HEK293T (cell line): ENCODE results near the gene CCDC180.

Experiments used
- BHLHE40 ChIP-seq: fragments of 450-650 bp; IDR thresholded peaks from 2 replicates; pipeline ENCODE4 v1.6.1; 2016; ENCODE audit warnings: mild to moderate bottlenecking, moderate library complexity, borderline replicate concordance
- FOXA1 ChIP-seq: fragments of 450-650 bp; IDR thresholded peaks from 2 replicates; pipeline ENCODE4 v1.6.1; 2016; ENCODE audit warnings: mild to moderate bottlenecking
- FOXK2 ChIP-seq: fragments of 450-650 bp; IDR thresholded peaks from 2 replicates; pipeline ENCODE4 v1.6.1; 2016; ENCODE audit warnings: mild to moderate bottlenecking
- FOXM1 ChIP-seq: fragments of 450-650 bp; IDR thresholded peaks from 2 replicates; pipeline ENCODE4 v1.6.1; 2017; ENCODE audit warnings: mild to moderate bottlenecking, borderline replicate concordance
- HDGF ChIP-seq: fragments of 450-650 bp; IDR thresholded peaks from 2 replicates; pipeline ENCODE4 v1.6.1; 2017; ENCODE audit warnings: antibody characterized with exemption, borderline replicate concordance
- SUZ12 ChIP-seq: fragments of 450-650 bp; IDR thresholded peaks from 2 replicates; pipeline ENCODE4 v1.6.1; 2016; ENCODE audit warnings: mild to moderate bottlenecking
- ZNF384 ChIP-seq: fragments of 450-650 bp; IDR thresholded peaks from 2 replicates; pipeline ENCODE4 v1.6.1; 2016
- TF ChIP-seq, protein P1 (sequence below): fragments of 450-650 bp; IDR thresholded peaks from 2 replicates; pipeline ENCODE4 v1.6.1; 2016

DNA sequence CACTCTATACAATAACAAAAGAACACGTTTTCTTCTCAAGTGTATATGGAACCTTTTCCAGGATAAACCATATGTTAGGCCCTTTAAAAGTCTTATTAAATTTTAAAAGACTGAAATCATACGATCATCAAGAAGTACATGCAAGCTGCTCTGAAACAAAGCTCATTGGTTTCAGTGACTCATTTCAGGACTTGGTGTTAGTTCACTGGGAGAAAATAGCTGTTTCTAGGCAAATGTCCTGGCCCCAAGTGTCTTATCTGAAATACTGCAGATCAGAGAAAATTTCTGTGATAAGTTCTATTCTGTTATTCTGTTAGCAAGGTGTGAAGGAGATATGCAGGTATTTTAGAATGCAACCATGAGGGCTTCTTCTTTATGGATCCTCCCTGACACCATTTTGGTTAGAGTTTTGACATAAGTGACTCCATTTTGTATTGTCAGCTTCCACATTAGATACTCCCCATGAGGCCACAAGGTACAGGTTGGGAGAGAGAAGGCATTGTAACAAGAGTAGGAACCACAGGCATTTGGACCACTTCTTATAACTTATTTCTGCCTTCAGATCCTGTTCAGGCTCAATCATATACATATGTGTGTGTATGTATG lies 7.5 kb upstream of the CCDC180 start:
- TF ChIP-seq HDGF: no peak
- TF ChIP-seq FOXM1: no peak
- TF ChIP-seq, protein P1, sequence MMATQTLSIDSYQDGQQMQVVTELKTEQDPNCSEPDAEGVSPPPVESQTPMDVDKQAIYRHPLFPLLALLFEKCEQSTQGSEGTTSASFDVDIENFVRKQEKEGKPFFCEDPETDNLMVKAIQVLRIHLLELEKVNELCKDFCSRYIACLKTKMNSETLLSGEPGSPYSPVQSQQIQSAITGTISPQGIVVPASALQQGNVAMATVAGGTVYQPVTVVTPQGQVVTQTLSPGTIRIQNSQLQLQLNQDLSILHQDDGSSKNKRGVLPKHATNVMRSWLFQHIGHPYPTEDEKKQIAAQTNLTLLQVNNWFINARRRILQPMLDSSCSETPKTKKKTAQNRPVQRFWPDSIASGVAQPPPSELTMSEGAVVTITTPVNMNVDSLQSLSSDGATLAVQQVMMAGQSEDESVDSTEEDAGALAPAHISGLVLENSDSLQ: no peak
- TF ChIP-seq BHLHE40: no peak
- no peak for TF ChIP-seq SUZ12
- TF ChIP-seq FOXA1: no peak
- TF ChIP-seq FOXK2: no peak
- no peak for TF ChIP-seq ZNF384
